Mesenchymal stem cell (in vitro differentiated cells and primary cell): ENCODE measurements around the gene PACC1.
A peak's percentile ranks its signal among the peaks of the same experiment; 100 is the strongest.

Experiments
- DNase-seq: peaks from one replicate; pipeline ENCODE4 v3.0.0-alpha.2; 2013
- H2AFZ ChIP-seq: one replicate; pipeline ENCODE4 v1.6.1; 2013; ENCODE audit warnings: low read depth, mild to moderate bottlenecking, control low read depth, inconsistent platforms, low read length, moderate library complexity
- H2AK5ac ChIP-seq: 2 replicates; pipeline ENCODE4 v1.6.1; 2013; ENCODE audit warnings: low read length, moderate library complexity, mild to moderate bottlenecking, inconsistent platforms; ENCODE audit not compliant: severe bottlenecking
- H2BK120ac ChIP-seq: one replicate; pipeline ENCODE4 v1.6.1; 2013; ENCODE audit warnings: low read depth, mild to moderate bottlenecking, inconsistent platforms, low read length, moderate library complexity
- H2BK12ac ChIP-seq, 2 experiments: one replicate each; pipeline ENCODE4 v1.6.1; 2013; ENCODE audit warnings: inconsistent platforms in 2 of 2, low read length in 2 of 2, mild to moderate bottlenecking in 2 of 2, moderate library complexity in 2 of 2, control low read depth in 1 of 2
- H2BK15ac ChIP-seq: one replicate; pipeline ENCODE4 v1.6.1; 2013; ENCODE audit warnings: mild to moderate bottlenecking, low read depth, inconsistent platforms; ENCODE audit not compliant: poor library complexity, severe bottlenecking
- H2BK5ac ChIP-seq: 2 replicates; pipeline ENCODE4 v1.6.1; 2013; ENCODE audit warnings: low read depth, mild to moderate bottlenecking, low read length, control low read depth, inconsistent platforms; ENCODE audit not compliant: poor library complexity, severe bottlenecking
- H3K14ac ChIP-seq, 2 experiments: one replicate each; pipeline ENCODE4 v1.6.1; 2013; ENCODE audit warnings: inconsistent platforms in 2 of 2, low read length in 2 of 2, control low read depth in 1 of 2, mild to moderate bottlenecking in 1 of 2, moderate library complexity in 1 of 2
- H3K18ac ChIP-seq, 2 experiments: one replicate each; pipeline ENCODE4 v1.6.1; 2013; ENCODE audit warnings: inconsistent platforms in 2 of 2, low read length in 2 of 2, control low read depth in 1 of 2, low read depth in 1 of 2, mild to moderate bottlenecking in 1 of 2
- H3K23ac ChIP-seq, 2 experiments: one replicate each; pipeline ENCODE4 v1.6.1; 2013; ENCODE audit warnings: inconsistent platforms in 2 of 2, low read length in 2 of 2, mild to moderate bottlenecking in 2 of 2, moderate library complexity in 2 of 2, control low read depth in 1 of 2
- H3K27ac ChIP-seq: 2 replicates; pipeline ENCODE4 v1.5.1; 2013; ENCODE audit warnings: mild to moderate bottlenecking, moderate library complexity, low read length, control low read depth, inconsistent platforms; ENCODE audit not compliant: poor library complexity, severe bottlenecking
- H3K27me3 ChIP-seq, 2 experiments: 2 replicates each; pipeline versions ENCODE4 v1.6.1 to v1.7.0; 2013; ENCODE audit warnings: low read length in 2 of 2, mild to moderate bottlenecking in 2 of 2, moderate library complexity in 2 of 2, control low read depth in 1 of 2, inconsistent platforms in 1 of 2; ENCODE audit not compliant: control insufficient read depth in 1 of 2, insufficient read depth in 1 of 2
- H3K36me3 ChIP-seq, 2 experiments: 2 replicates each; pipeline versions ENCODE4 v1.6.1 to v1.7.0; 2013; ENCODE audit warnings: low read length in 2 of 2, control low read depth in 1 of 2, inconsistent platforms in 1 of 2, low read depth in 1 of 2, mild to moderate bottlenecking in 1 of 2; ENCODE audit not compliant: insufficient read depth in 2 of 2, control insufficient read depth in 1 of 2
- H3K4ac ChIP-seq, 2 experiments: one replicate each; pipeline ENCODE4 v1.6.1; 2013; ENCODE audit warnings: inconsistent platforms in 2 of 2, low read length in 2 of 2, mild to moderate bottlenecking in 2 of 2, moderate library complexity in 2 of 2, control low read depth in 1 of 2, low read depth in 1 of 2
- H3K4me1 ChIP-seq: 2 replicates; pipeline ENCODE4 v1.6.1; 2013; ENCODE audit warnings: low read depth, low read length, control low read depth; ENCODE audit not compliant: control insufficient read depth, insufficient read depth
- H3K4me2 ChIP-seq: 2 replicates; pipeline ENCODE4 v1.6.1; 2013; ENCODE audit warnings: low read length, mild to moderate bottlenecking, inconsistent platforms; ENCODE audit not compliant: poor library complexity, severe bottlenecking
- H3K4me3 ChIP-seq, 2 experiments: 2 replicates each; pipeline versions ENCODE4 v1.5.1 to v1.7.0; 2013; ENCODE audit warnings: low read length in 2 of 2, mild to moderate bottlenecking in 2 of 2, control low read depth in 1 of 2, low read depth in 1 of 2; ENCODE audit not compliant: insufficient read depth in 1 of 2
- H3K79me1 ChIP-seq: replicated peaks from 2 replicates; pipeline ENCODE4 v1.6.1; 2013; ENCODE audit warnings: mild to moderate bottlenecking, control low read depth, low read length, inconsistent platforms; ENCODE audit not compliant: poor library complexity, severe bottlenecking
- H3K9ac ChIP-seq: 2 replicates; pipeline ENCODE4 v1.7.0; 2013; ENCODE audit warnings: mild to moderate bottlenecking, low read length, moderate library complexity
- H3K9me3 ChIP-seq: 2 replicates; pipeline ENCODE4 v1.7.0; 2013; ENCODE audit warnings: mild to moderate bottlenecking, low read length; ENCODE audit not compliant: control insufficient read depth
- H4K8ac ChIP-seq: one replicate; pipeline ENCODE4 v1.6.1; 2013; ENCODE audit warnings: inconsistent platforms, mild to moderate bottlenecking, low read length, moderate library complexity
- H4K91ac ChIP-seq: one replicate; pipeline ENCODE4 v1.6.1; 2013; ENCODE audit warnings: mild to moderate bottlenecking, low read length, inconsistent platforms
- WGBS: methylation state at CpG from one replicate; pipeline ENCODE4 v1.1.7; 2013; ENCODE audit warnings: mixed read lengths; 5-methylcytosine and 5-hydroxymethylcytosine counted together

Gene PACC1

GRCh38 chr1:212402666-212403321 lies 11.9 kb downstream of the PACC1 start:
- H3K79me1 ChIP-seq: peaks cover 3% of the 10 kb centered on the region
- H2BK5ac ChIP-seq: no peak overlapping the region
- no peak overlapping the region for H3K9ac ChIP-seq
- no peak overlapping the region for H3K4ac ChIP-seq
- no peak overlapping the region for H2BK120ac ChIP-seq
- no peaks in the 10 kb centered on the region for H3K27me3 ChIP-seq
- no peak overlapping the region for H3K4me2 ChIP-seq
- H4K91ac ChIP-seq: no peak overlapping the region
- no peaks in the 10 kb centered on the region for H3K4me1 ChIP-seq
- peaks cover 19% of the 10 kb centered on the region for H3K9me3 ChIP-seq
- no peak overlapping the region for H2BK12ac ChIP-seq
- no peak overlapping the region for H2AK5ac ChIP-seq
- no peak overlapping the region for H4K8ac ChIP-seq
- H3K36me3 ChIP-seq: peaks cover 17 to 20% of the 10 kb centered on the region in 2 experiments
- no peak overlapping the region for H2AFZ ChIP-seq
- H3K14ac ChIP-seq: no peak overlapping the region
- no peak overlapping the region for H3K4me3 ChIP-seq
- H3K23ac ChIP-seq: no peak overlapping the region
- H3K18ac ChIP-seq: no peak overlapping the region
- H2BK15ac ChIP-seq: no peak overlapping the region
- DNase-seq: no peak
- WGBS: 78% methylated on average over 3 of the region's 7 CpGs
- no peak overlapping the region for H3K27ac ChIP-seq

DNA sequence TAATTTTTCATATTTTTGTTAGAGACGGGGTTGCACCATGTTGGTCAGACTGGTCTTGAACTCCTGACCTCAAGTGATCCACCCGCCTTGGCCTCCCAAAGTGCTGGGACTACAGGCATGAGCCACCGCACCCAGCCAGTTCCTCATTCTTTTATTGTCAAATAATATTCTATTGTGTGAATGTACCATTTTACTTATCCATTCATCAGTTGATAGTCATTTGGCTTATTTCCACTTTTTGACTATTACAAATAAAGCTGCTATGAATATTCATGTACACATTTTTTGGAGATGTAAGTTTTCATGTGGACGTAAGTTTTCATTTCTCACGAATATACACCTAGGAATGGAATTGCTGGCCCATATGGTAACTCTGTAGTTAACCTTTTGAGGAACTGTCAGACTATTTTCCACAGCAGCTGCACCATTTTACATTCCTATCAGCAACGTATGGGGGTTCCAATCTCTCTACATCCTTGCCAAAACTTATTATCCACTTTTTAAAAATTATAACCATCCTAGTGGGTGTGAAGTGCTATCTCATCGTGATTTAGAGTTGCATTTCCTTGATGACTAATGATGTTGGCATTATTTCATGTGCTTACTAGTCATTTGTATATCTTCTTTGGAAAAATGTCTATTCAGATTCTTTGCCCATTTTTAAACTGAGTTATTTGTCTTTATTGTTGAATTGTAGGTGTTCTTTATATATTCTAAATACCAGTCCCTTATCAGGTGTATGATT lies 12.7 kb downstream of the PACC1 start:
- Histone ChIP-seq H3K79me1 (peaks cover 5% of the 10 kb centered on the region), H3K23ac (no peak overlapping the region), H2BK12ac (no peak overlapping the region), H3K4ac (no peak overlapping the region), H3K9me3 (peaks cover 23% of the 10 kb centered on the region), H3K27me3 (no peaks in the 10 kb centered on the region), H3K4me3 (no peak overlapping the region), H3K18ac (no peak overlapping the region), H3K36me3 (peaks cover 12 to 14% of the 10 kb centered on the region in 2 experiments), H4K8ac (no peak overlapping the region), H3K4me2 (no peak overlapping the region), H2BK15ac (no peak overlapping the region), H2AFZ (no peak overlapping the region), H2BK120ac (no peak overlapping the region), H2AK5ac (no peak overlapping the region), H3K9ac (peak overlapping the region; percentile 46), H3K27ac (no peak overlapping the region), H4K91ac (no peak overlapping the region), H2BK5ac (no peak overlapping the region), H3K14ac (no peak overlapping the region), H3K4me1 (no peaks in the 10 kb centered on the region)
- DNase-seq: peak; percentile 37
- WGBS: 98% methylated on average over 3 of the region's 7 CpGs

DNA sequence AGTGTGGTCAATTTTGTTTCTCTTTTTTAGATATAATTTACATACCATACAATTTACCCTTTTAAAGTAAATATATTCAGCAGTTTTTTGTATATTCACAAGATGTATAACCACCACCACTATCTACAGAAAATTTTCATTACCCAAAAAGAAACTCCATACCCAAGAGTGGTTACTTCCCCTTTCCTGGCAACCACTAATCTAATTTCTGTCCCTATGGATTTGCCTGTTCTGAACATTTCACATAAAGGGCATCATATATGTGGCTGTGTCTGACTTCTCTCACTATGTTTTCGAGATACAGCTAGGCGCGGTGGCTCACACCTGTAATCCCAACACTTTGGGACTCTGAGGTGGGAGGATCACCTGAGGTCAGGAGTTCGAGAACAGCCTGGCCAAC lies 13.6 kb downstream of the PACC1 start:
- H3K4me1 ChIP-seq: no peaks in the 10 kb centered on the region

GRCh38 chr1:212397171-212397570 lies 17.5 kb downstream of the PACC1 start:
- no peak overlapping the region for H3K4ac ChIP-seq
- no peak overlapping the region for H2BK120ac ChIP-seq
- H3K9ac ChIP-seq: no peak overlapping the region
- no peak overlapping the region for H2AK5ac ChIP-seq
- no peaks in the 10 kb centered on the region for H3K27me3 ChIP-seq
- 100% methylated on average over 1 of the region's 1 CpG for whole genome bisulfite sequencing
- H3K14ac ChIP-seq: no peak overlapping the region
- no peaks in the 10 kb centered on the region for H3K36me3 ChIP-seq
- no peaks in the 10 kb centered on the region for H3K4me1 ChIP-seq
- H3K9me3 ChIP-seq: peaks cover 23% of the 10 kb centered on the region
- H3K27ac ChIP-seq: no peak overlapping the region
- no peak for DNase-seq
- H3K23ac ChIP-seq: no peak overlapping the region
- no peak overlapping the region for H4K91ac ChIP-seq
- no peak overlapping the region for H3K18ac ChIP-seq
- peaks cover 5% of the 10 kb centered on the region for H3K79me1 ChIP-seq
- no peak overlapping the region for H2BK5ac ChIP-seq
- no peak overlapping the region for H3K4me2 ChIP-seq
- no peak overlapping the region for H3K4me3 ChIP-seq
- no peak overlapping the region for H4K8ac ChIP-seq
- H2AFZ ChIP-seq: no peak overlapping the region
- no peak overlapping the region for H2BK15ac ChIP-seq
- H2BK12ac ChIP-seq: no peak overlapping the region

More for the DNA sequence above, 13.6 kb downstream of the PACC1 start:
- H3K9me3 ChIP-seq: peaks cover 23% of the 10 kb centered on the region
- no peak overlapping the region for H2BK5ac ChIP-seq
- no peak overlapping the region for H2BK120ac ChIP-seq
- no peak overlapping the region for H2BK15ac ChIP-seq
- no peak overlapping the region for H3K4me2 ChIP-seq
- H2BK12ac ChIP-seq: no peak overlapping the region
- peaks cover 4 to 6% of the 10 kb centered on the region in 2 experiments for H3K36me3 ChIP-seq
- H3K9ac ChIP-seq: no peak overlapping the region
- WGBS: over 99% methylated on average over 4 of the region's 4 CpGs
- H3K27ac ChIP-seq: no peak overlapping the region
- H3K14ac ChIP-seq: no peak overlapping the region
- no peak overlapping the region for H3K23ac ChIP-seq
- H3K4me3 ChIP-seq: no peak overlapping the region
- no peak overlapping the region for H4K8ac ChIP-seq
- no peak overlapping the region for H3K18ac ChIP-seq
- H4K91ac ChIP-seq: no peak overlapping the region
- no peak overlapping the region for H2AFZ ChIP-seq
- no peak for DNase-seq
- H3K79me1 ChIP-seq: peaks cover 5% of the 10 kb centered on the region
- no peak overlapping the region for H3K4ac ChIP-seq
- no peaks in the 10 kb centered on the region for H3K27me3 ChIP-seq
- H2AK5ac ChIP-seq: no peak overlapping the region
